ENCODE results near the gene PDZK1IP1. TPM values are rescaled to one million over a fixed set of nuclear protein-coding genes. Genes with fewer than 3 reads are reported as not detected.

The PDZK1IP1 gene
- total RNA-seq, 1 experiment from 2014 or later, result not detected

- BruUV-seq (replicated peaks), result no TSS peak
- H3K4me1 ChIP-seq (ENCODE audit: control insufficient read depth in 1 of 2, insufficient read depth in 2 of 2, low read length in 2 of 2), result peaks cover 0 to 11% of the 10 kb centered on the region in 2 experiments; a peak in 2 of 4 replicates
- CTCF ChIA-PET, result no interaction called here
Observed at GRCh38 chr1:47187231-47187925, 2.5 kb downstream of the PDZK1IP1 start.

More at GRCh38 chr1:47187231-47187925, 2.5 kb downstream of the PDZK1IP1 start:
- Histone ChIP-seq H3K4me3 (replicated peaks in 1 of 2; ENCODE audit: low read depth in 1 of 2, low read length in 2 of 2) (no peak overlapping the region), H3K9me2 (ENCODE audit: insufficient read depth) (no peaks in the 10 kb centered on the region), H3K27me3 (ENCODE audit: insufficient read depth, low read length) (no peaks in the 10 kb centered on the region), H3K36me3 (ENCODE audit: control insufficient read depth in 1 of 2, insufficient read depth in 2 of 2, low read length in 2 of 2) (no peaks in the 10 kb centered on the region), H3K9me3 (ENCODE audit: control insufficient read depth in 1 of 2, insufficient read depth in 1 of 2, low read depth in 1 of 2, low read length in 2 of 2) (no peaks in the 10 kb centered on the region), H3K9ac (ENCODE audit: low read length) (no peak overlapping the region), H3K27ac (ENCODE audit: low read depth, low read length) (no peak overlapping the region), H2AFZ (ENCODE audit: low read depth, low read length, poor library complexity, severe bottlenecking) (no peak overlapping the region), H3K79me2 (ENCODE audit: insufficient read depth, low read length) (no peaks in the 10 kb centered on the region), H3K4me2 (ENCODE audit: low read length) (no peak overlapping the region), H4K20me1 (ENCODE audit: insufficient read depth) (no peaks in the 10 kb centered on the region)
- intact Hi-C loops (cut with micrococcal nuclease), result no loop called here
- ATAC-seq (no peak), DNase-seq (ENCODE audit: low read depth, low spot score) (no peak)
- no peak for TF ChIP-seq CEBPB (IDR thresholded peaks at IDR 0.05; ENCODE audit: low read depth)
- TF ChIP-seq YY1 (IDR thresholded peaks at IDR 0.05; ENCODE audit: extremely low read depth, insufficient replicate concordance, low read depth, low read length), result no peak
- TF ChIP-seq REST (IDR thresholded peaks at IDR 0.05; ENCODE audit: low read depth), result no peak
- TF ChIP-seq EZH2 (IDR thresholded peaks at IDR 0.05), result no peak
- no peak for TF ChIP-seq EZH2phosphoT487 (IDR thresholded peaks at IDR 0.05; ENCODE audit: borderline replicate concordance)
- no peak for TF ChIP-seq ZBTB33 (IDR thresholded peaks at IDR 0.05; ENCODE audit: extremely low read depth, insufficient replicate concordance, low read length)
- TF ChIP-seq ATF3 (IDR thresholded peaks at IDR 0.05), result no peak
- no peak for TF ChIP-seq EGR1 (IDR thresholded peaks at IDR 0.05; ENCODE audit: low read depth)
- no peak for TF ChIP-seq ZFX (IDR thresholded peaks at IDR 0.05)
- no peak for TF ChIP-seq ZNF274 (IDR thresholded peaks at IDR 0.05; ENCODE audit: low read depth, low read length)
- no peak for TF ChIP-seq SRF (IDR thresholded peaks at IDR 0.05; ENCODE audit: low read depth)
- RAD21 ChIA-PET (ENCODE audit: low non-redundant PET in 1 of 2, low total read pairs in 2 of 2, uncharacterized antibody in 2 of 2, unreplicated experiment in 2 of 2), result no interaction called here
- POLR2A ChIA-PET, result no interaction called here

All from HCT116 (cell line).